KBM-7 (cell line): ENCODE measurements around the gene STK17A.

Experiments
- DNase-seq: peaks from one replicate; pipeline ENCODE4 v3.0.0-alpha.2; 2015
- in situ Hi-C: fragments of 300-500 bp; cut with MboI; formaldehyde crosslinking; loops from 2 replicates; pipeline ENCODE4 v1.14.3; 2020; ENCODE audit warnings: low sequenced_read_pairs, low pct_unique_long_range_greater_than_20kb, mixed read lengths

STK17A gene

DNA sequence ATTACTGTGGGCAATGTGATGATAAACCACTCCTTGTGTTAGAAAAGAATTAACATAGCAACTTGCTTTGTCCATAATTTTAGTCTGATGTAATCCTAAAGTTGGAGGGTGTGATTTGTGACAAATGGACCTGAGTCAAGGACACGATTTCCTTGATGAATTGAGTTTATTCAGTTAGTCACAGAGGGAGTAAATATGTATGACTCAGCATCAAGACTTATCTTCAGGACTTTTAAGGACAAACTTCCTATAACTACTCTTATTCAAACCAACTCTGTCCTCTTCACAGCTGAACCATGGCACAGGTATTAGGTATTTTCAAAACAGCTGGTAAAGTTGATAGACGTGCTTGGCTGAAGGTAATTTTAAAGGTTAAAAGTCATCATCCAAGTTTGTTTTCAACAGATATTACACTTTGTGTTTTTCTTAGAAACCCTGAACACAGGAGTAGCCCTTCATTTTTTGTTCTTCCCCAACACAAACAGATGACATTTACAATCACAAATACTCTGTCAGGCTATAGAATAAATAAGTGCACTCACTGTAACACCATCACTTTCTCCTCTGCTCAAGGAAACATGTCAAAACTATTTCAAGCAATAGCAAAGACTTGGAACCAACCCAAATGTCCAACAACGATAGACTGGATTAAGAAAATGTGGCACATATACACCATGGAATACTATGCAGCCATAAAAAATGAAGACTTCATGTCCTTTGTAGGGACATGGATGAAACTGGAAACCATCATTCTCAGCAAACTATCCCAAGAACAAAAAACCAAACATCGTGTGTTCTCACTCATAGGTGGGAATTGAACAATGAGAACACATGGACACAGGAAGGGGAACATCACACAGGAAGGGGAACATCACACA lies 91.9 kb downstream of the STK17A start:
- DNase-seq: no peak
- in situ Hi-C loops: no loop called here
